GM12878 (cell line): Measurements from ENCODE around the gene MRPL22. TPM values are rescaled to one million over a fixed set of nuclear protein-coding genes. Genes with fewer than 3 reads are reported as not detected.
A peak's percentile ranks its signal among the peaks of the same experiment; 100 is the strongest.

Source experiments
- ATAC-seq: fragments of 200-7000 bp; cut with Tn5 transposase; 3 replicates; pipeline ENCODE4 v1.9.1; 2020; ENCODE audit warnings: mild to moderate bottlenecking, moderate library complexity
- BruUV-seq: library from RNA; stranded (reverse); fragments of 400-500 nt; replicated peaks from 2 replicates; lab custom pipeline; 2021; lab: Mats Ljungman, UMichigan
- CTCF ChIA-PET: fragments of 300-600 bp; sonication (Branson Sonifier 250); formaldehyde crosslinking; extraction: SDS; loops from one replicate; lab custom pipeline; 2021; ENCODE audit warnings: inconsistent platforms; lab: Yijun Ruan, JAX
- POLR2A ChIA-PET: fragments of 350-600 bp; formaldehyde crosslinking; extraction: SDS; loops from one replicate; lab custom pipeline; 2021; ENCODE audit warnings: inconsistent platforms; lab: Charles Lee
- RAD21 ChIA-PET: fragments of 300-600 bp; sonication (Branson Sonifier 250); formaldehyde crosslinking; loops from one replicate; lab custom pipeline; 2023; ENCODE audit warnings: antibody characterized with exemption; ENCODE audit not compliant: unreplicated experiment; lab: Charles Lee
- SMC1A ChIA-PET: fragments of 300-600 bp; sonication (Branson Sonifier 250); formaldehyde crosslinking; loops from one replicate; lab custom pipeline; 2023; ENCODE audit not compliant: unreplicated experiment, uncharacterized antibody; lab: Charles Lee
- DNase-seq: peaks from one replicate; pipeline ENCODE4 v3.0.0-alpha.2; 2011; ENCODE audit warnings: low read depth, low spot score
- FAIRE-seq: peaks from 3 replicates; lab custom pipeline; 2011; peaks lifted over from hg19 to GRCh38; lab: Jason Lieb, UNC
- H2AFZ ChIP-seq: 2 replicates; pipeline ENCODE4 v1.6.0; 2011; ENCODE audit warnings: low read depth, low read length, control low read depth; ENCODE audit not compliant: control insufficient read depth
- H3K27ac ChIP-seq: 2 replicates; pipeline ENCODE4 v1.5.1; 2011; ENCODE audit warnings: control low read depth; ENCODE audit not compliant: control insufficient read depth, insufficient read depth
- H3K27me3 ChIP-seq, 2 experiments: replicated peaks in 1 of 2; 2 replicates each; pipeline versions ENCODE4 v1.6.0 to v1.6.1; 2011; ENCODE audit warnings: low read length in 1 of 2; ENCODE audit not compliant: control insufficient read depth in 2 of 2, insufficient read depth in 2 of 2
- H3K36me3 ChIP-seq, 2 experiments: 2 replicates each; pipeline ENCODE4 v1.5.1; 2011; ENCODE audit warnings: low read length in 1 of 2; ENCODE audit not compliant: control insufficient read depth in 2 of 2, insufficient read depth in 2 of 2
- H3K4me1 ChIP-seq: 2 replicates; pipeline ENCODE4 v1.6.1; 2011; ENCODE audit warnings: mild to moderate bottlenecking, low read length, moderate library complexity, mixed read lengths; ENCODE audit not compliant: control insufficient read depth, insufficient read depth
- H3K4me2 ChIP-seq: 2 replicates; pipeline ENCODE4 v1.6.0; 2011; ENCODE audit warnings: control low read depth; ENCODE audit not compliant: control insufficient read depth, insufficient read depth
- H3K4me3 ChIP-seq: fragments of 200-600 bp; sonication (generic); 2 replicates; pipeline ENCODE4 v1.5.1; 2016
- H3K79me2 ChIP-seq: 2 replicates; pipeline ENCODE4 v1.6.0; 2011; ENCODE audit warnings: low read length; ENCODE audit not compliant: control insufficient read depth, insufficient read depth
- H3K9ac ChIP-seq: 2 replicates; pipeline ENCODE4 v1.8.0; 2011; ENCODE audit warnings: low read length, control low read depth, mixed read lengths; ENCODE audit not compliant: control insufficient read depth, insufficient read depth
- H3K9me3 ChIP-seq: replicated peaks from 3 replicates; pipeline ENCODE4 v1.5.1; 2011; ENCODE audit warnings: mild to moderate bottlenecking, low read length; ENCODE audit not compliant: control insufficient read depth, insufficient read depth
- H4K20me1 ChIP-seq: 2 replicates; pipeline ENCODE4 v1.6.0; 2011; ENCODE audit not compliant: control insufficient read depth, insufficient read depth
- HCFC1 ChIP-seq: fragments of 150-350 bp; IDR thresholded peaks from 2 replicates; pipeline ENCODE4 v1.6.1; 2014; ENCODE audit warnings: low read length
- RAD21 ChIP-seq: IDR thresholded peaks from 2 replicates; pipeline ENCODE4 v1.6.1; 2011; ENCODE audit warnings: mild to moderate bottlenecking, low read depth, low read length, moderate library complexity; ENCODE audit not compliant: insufficient read depth
- SMC3 ChIP-seq: IDR thresholded peaks from 2 replicates; pipeline ENCODE4 v1.6.1; 2011; ENCODE audit warnings: low read length, improper control_type of control experiment, borderline replicate concordance
- WGBS: methylation state at CpG from one replicate; pipeline ENCODE4 v1.1.6; 2016; ENCODE audit warnings: low lambda C conversion rate; ENCODE audit not compliant: insufficient replicate concordance, insufficient coverage; ENCODE audit errors: missing lambda C conversion rate; 5-methylcytosine and 5-hydroxymethylcytosine counted together
- in situ Hi-C: fragments of 300-500 bp; cut with MboI; formaldehyde crosslinking; loops from 9 replicates; pipeline ENCODE4 v1.14.3; 2018; ENCODE audit warnings: mixed read lengths
- intact Hi-C: fragments of 100-400 bp; cut with micrococcal nuclease; formaldehyde crosslinking; loops from one replicate; pipeline ENCODE4 v1.14.2; 2022; ENCODE audit not compliant: unreplicated experiment
- polyA plus RNA-seq, 11 experiments: library from polyadenylated mRNA; depleted of rRNA in 4 of 11; unstranded in 6 of 11; stranded (reverse) in 5 of 11; fragments of >200 nt; fragmentation: Nextera tagmentation in 4 of 11; fragmentation: Illumina TruSeq in 1 of 11; extraction: Ambion mirVana in 4 of 11; extraction: Trizol in 1 of 11; gene quantifications; 1 replicate in 1 of 11; 2 replicates in 10 of 11; pipeline versions ENCODE4 v1.2.1 to v1.2.3, GENCODE V29; 2011 to 2016; ENCODE audit warnings: inconsistent platforms in 2 of 11, missing spikeins in 2 of 11, low read depth in 1 of 11
- total RNA-seq, 4 experiments: library from RNA; depleted of rRNA in 3 of 4; stranded (reverse); fragments of >200 nt in 3 of 4; fragmentation: Illumina TruSeq in 1 of 4; extraction: Trizol in 1 of 4; gene quantifications; 2 replicates each; pipeline versions ENCODE4 v1.2.1 to v1.2.3, GENCODE V29; 2013 to 2021
- TF ChIP-seq, protein P1 (sequence below), 3 experiments: IDR thresholded peaks in 2 of 3; conservative IDR thresholded peaks in 1 of 3; 2 replicates each; pipeline ENCODE4 v1.5.1; 2011; ENCODE audit warnings: low read depth in 3 of 3, low read length in 3 of 3, mild to moderate bottlenecking in 3 of 3, control low read depth in 2 of 3, moderate library complexity in 2 of 3, inconsistent platforms in 1 of 3, mixed read lengths in 1 of 3; ENCODE audit not compliant: control insufficient read depth in 2 of 3, insufficient read depth in 1 of 3; ENCODE audit errors: extremely low read depth in 1 of 3

Gene MRPL22
- total and polyA plus RNA-seq, 10 of the 15 experiments (the other 5 are each of a cell fraction or from before 2014, with no cell fraction given) = 29.7 to 318 (median 93.4) TPM

- H3K27ac ChIP-seq = no peak overlapping the region
- peaks cover 38% of the 10 kb centered on the region for H3K79me2 ChIP-seq
- H3K27me3 ChIP-seq = no peaks in the 10 kb centered on the region
- POLR2A ChIA-PET = interaction anchor here (0.6 kb wide), 1 partner anchor 16 kb away, joined by 3 read pairs; no protein-coding TSS in a partner anchor
- no peak overlapping the region for H3K4me2 ChIP-seq
- SMC1A ChIA-PET = interaction anchor here (1.0 to 1.6 kb wide), 3 partner anchors 12 to 201 kb away, joined by 3 to 6 read pairs (median 3); no protein-coding TSS in a partner anchor
- CTCF ChIA-PET = interaction anchor here (0.6 to 2.6 kb wide), 8 partner anchors 9 to 193 kb away, joined by 3 to 10 read pairs (median 3); no protein-coding TSS in a partner anchor
- H2AFZ ChIP-seq = no peak overlapping the region
- no peaks in the 10 kb centered on the region for H4K20me1 ChIP-seq
- WGBS = 72% methylated on average over 2 of the region's 2 CpGs
- no peaks in the 10 kb centered on the region; the same call in 1 of the 2 replicates for H3K4me1 ChIP-seq
- no peak for FAIRE-seq
- no peaks in the 10 kb centered on the region; the same call in 2 of the 3 replicates for H3K9me3 ChIP-seq
- DNase-seq = no peak
- ATAC-seq = no peak
- no TSS peak for BruUV-seq
- intact Hi-C loops (loop anchor here (1.0 kb wide), 1 partner anchor 83 kb away; no protein-coding TSS in a partner anchor), in situ Hi-C loops (no loop called here)
- TF ChIP-seq, protein P1, sequence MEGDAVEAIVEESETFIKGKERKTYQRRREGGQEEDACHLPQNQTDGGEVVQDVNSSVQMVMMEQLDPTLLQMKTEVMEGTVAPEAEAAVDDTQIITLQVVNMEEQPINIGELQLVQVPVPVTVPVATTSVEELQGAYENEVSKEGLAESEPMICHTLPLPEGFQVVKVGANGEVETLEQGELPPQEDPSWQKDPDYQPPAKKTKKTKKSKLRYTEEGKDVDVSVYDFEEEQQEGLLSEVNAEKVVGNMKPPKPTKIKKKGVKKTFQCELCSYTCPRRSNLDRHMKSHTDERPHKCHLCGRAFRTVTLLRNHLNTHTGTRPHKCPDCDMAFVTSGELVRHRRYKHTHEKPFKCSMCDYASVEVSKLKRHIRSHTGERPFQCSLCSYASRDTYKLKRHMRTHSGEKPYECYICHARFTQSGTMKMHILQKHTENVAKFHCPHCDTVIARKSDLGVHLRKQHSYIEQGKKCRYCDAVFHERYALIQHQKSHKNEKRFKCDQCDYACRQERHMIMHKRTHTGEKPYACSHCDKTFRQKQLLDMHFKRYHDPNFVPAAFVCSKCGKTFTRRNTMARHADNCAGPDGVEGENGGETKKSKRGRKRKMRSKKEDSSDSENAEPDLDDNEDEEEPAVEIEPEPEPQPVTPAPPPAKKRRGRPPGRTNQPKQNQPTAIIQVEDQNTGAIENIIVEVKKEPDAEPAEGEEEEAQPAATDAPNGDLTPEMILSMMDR (IDR thresholded peaks at IDR 0.05 in 2 of 3, conservative IDR thresholded peaks at IDR 0.05 in 1 of 3; ENCODE audit: control insufficient read depth in 2 of 3, extremely low read depth in 1 of 3, insufficient read depth in 1 of 3, low read depth in 3 of 3, low read length in 3 of 3) = peak; percentile 40 to 46 (median 41); a peak in 4 of 6 replicates
- no peak for TF ChIP-seq HCFC1
- TF ChIP-seq SMC3 = peak; percentile 47; the same call in 1 of the 2 replicates
- peak; percentile 48; the same call in 1 of the 2 replicates for TF ChIP-seq RAD21
- H3K4me3 ChIP-seq = no peak overlapping the region
- H3K9ac ChIP-seq = no peak overlapping the region
- no peaks in the 10 kb centered on the region; a peak in 1 of 4 replicates for H3K36me3 ChIP-seq
- RAD21 ChIA-PET = interaction anchor here (0.8 kb wide), 1 partner anchor 82 kb away, joined by 3 read pairs; no protein-coding TSS in a partner anchor
Observed at GRCh38 chr5:154945695-154946301, 4.9 kb downstream of the MRPL22 start.
